Measurements from ENCODE around the gene TRERF1.

The TRERF1 gene

DNA sequence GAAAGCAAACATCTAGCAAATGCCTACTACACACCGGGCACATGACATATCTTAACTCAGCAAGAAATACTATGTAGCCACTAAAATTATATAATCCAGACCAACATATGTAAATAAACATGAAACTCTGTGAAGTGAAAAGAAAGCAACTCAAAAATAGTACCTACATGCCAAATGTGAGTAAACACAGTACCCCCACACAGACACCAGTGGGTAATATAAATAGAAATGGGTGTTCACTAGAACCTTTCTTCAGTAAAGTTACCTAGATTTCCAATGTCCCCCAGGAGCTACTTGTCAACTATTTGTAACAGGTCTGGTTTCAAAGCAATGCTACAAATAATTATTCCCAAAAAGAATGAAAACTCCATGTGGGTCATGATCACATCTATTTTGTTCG lies 25.5 kb downstream of the TRERF1 start:
- TF ChIP-seq, protein P1, sequence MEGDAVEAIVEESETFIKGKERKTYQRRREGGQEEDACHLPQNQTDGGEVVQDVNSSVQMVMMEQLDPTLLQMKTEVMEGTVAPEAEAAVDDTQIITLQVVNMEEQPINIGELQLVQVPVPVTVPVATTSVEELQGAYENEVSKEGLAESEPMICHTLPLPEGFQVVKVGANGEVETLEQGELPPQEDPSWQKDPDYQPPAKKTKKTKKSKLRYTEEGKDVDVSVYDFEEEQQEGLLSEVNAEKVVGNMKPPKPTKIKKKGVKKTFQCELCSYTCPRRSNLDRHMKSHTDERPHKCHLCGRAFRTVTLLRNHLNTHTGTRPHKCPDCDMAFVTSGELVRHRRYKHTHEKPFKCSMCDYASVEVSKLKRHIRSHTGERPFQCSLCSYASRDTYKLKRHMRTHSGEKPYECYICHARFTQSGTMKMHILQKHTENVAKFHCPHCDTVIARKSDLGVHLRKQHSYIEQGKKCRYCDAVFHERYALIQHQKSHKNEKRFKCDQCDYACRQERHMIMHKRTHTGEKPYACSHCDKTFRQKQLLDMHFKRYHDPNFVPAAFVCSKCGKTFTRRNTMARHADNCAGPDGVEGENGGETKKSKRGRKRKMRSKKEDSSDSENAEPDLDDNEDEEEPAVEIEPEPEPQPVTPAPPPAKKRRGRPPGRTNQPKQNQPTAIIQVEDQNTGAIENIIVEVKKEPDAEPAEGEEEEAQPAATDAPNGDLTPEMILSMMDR (conservative IDR thresholded peaks at IDR 0.05; ENCODE audit: low read depth, low read length) = no peak
- H3K4me3 ChIP-seq (ENCODE audit: low read depth, low read length) = no peak overlapping the region
- DNase-seq (ENCODE audit: low read depth) = no peak

DNA sequence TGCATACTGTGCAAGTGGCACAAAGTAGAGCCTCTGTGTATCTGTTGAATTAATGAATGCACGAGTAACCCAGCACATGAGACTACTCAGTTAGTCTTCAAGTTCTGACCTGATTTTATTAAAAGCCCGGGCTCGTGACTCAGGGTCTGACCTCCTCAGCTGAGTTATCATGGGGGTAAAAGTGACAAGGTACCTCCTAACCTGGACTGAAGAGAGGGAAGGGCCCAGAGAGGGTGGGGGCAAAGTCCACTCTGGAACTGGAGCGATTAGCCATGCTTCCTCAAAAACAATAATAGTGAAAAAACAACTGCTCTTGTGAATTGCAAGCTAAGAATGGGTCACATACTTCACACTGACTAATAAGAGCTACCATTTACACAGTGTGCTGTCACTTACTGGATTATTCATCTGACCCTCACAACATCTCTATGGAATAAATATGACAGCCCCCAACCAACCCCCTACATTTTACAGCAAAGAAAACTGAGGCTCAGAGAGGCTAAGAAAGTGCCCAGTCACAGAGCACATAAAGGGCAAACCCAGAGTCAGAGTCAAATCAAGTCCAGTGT lies 26.7 kb downstream of the TRERF1 start:
- DNase-seq (ENCODE audit: low read depth) = no peak
- TF ChIP-seq, protein P1 (conservative IDR thresholded peaks at IDR 0.05; ENCODE audit: low read depth, low read length) = no peak
- no peak overlapping the region for H3K4me3 ChIP-seq (ENCODE audit: low read depth, low read length)

DNA sequence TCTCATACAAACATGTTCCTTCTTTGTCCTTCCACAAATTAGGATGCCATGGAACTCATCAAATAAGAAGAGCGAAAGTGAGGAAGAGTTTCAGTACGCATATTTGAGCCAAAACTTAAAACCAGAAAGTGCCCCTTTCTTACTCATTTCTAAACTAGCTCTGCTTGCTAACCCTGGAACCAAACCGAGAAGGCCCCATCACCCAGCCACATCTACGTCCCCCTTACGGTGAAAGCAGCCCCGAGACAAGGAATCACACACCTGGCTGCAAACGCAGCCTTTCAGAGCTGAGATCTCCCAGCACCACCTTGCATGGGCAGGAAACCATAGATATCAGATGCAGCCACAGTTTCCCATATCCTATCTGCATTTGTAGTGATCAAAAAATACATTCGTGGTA lies 28.5 kb downstream of the TRERF1 start:
- no peak overlapping the region for H3K4me3 ChIP-seq (ENCODE audit: low read depth, low read length)
- DNase-seq (ENCODE audit: low read depth) = no peak
- TF ChIP-seq, protein P1 (conservative IDR thresholded peaks at IDR 0.05; ENCODE audit: low read depth, low read length) = no peak

DNA sequence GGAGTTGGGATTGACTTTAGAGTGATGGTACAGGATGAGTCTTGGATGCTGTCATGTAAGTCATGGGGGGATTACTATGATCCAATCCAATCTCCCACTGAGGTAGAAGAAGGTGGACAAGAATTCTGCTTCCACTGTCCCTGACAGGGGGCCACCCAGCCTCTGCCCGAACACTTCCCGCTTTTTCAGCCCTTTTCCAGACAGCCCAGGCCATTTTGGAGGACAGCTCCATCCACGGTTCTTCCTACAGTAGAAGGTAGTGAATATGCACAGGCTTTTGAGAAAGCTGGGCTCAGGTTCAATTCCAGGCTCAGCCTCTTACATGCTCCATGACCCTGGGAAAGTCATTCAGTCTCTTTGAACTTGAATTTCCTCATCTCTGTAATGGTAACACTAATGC lies 31.0 kb downstream of the TRERF1 start:
- DNase-seq (ENCODE audit: low read depth) = no peak
- TF ChIP-seq, protein P1 (conservative IDR thresholded peaks at IDR 0.05; ENCODE audit: low read depth, low read length) = no peak
- no peak overlapping the region for H3K4me3 ChIP-seq (ENCODE audit: low read depth, low read length)

DNA sequence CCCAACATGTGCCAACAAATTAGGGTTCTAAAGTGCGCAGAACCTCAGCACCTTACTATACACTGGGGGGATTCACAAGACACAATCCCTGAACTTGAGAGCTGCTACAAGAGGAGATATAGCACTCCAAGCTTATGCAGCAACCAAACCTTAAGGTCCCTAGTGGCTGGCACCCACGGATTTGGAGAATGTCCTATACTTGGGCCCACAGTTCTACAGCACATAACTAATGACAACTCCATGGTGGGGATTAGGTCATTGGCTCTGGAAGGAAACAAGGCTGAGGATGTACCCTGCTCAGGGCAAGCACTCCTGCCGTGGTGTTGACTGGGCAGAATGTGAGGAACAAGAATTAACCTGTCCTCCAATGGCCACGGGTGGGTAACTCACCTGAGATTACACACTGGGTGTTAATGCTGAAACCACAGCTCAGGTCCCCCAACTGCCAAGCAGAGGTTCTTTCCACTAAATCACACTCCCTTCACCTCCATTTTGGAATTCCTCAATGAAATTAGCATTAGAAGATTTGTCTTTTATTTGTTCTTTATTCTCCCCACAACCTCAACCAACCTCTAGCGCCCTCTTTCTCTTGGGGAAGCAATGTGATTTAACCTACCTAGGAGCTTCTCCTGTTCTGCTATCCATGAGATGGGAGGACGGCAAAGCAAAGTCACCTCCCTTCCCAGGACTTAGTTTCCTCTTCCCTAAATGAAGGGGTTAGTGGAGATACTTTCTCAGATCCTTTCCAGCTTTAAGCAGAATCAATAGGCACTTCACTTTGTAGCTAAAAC lies 32.0 kb downstream of the TRERF1 start:
- DNase-seq (ENCODE audit: low read depth) = no peak
- no peak overlapping the region for H3K4me3 ChIP-seq (ENCODE audit: low read depth, low read length)
- TF ChIP-seq, protein P1 (conservative IDR thresholded peaks at IDR 0.05; ENCODE audit: low read depth, low read length) = no peak

DNA sequence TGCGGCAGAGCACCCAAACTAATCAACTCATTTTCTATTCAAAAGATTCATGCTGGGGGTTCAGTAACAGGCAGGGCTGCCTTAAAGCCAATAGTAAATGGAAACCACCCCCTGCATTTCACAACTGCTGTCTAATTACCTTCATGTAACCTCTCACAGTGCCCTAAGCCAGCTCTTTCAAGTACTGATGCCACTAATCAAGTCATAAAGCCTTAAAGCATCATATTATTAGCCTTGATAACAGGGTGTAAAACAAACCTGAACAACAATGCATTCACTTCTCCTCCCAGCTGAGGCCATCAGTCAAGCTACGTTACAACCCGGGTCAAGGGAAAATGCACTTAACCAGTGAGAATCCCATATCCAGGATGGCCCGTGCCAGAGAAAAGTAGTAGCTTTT lies 33.0 kb downstream of the TRERF1 start:
- H3K4me3 ChIP-seq (ENCODE audit: low read depth, low read length) = no peak overlapping the region
- DNase-seq (ENCODE audit: low read depth) = no peak
- TF ChIP-seq, protein P1 (conservative IDR thresholded peaks at IDR 0.05; ENCODE audit: low read depth, low read length) = no peak

DNA sequence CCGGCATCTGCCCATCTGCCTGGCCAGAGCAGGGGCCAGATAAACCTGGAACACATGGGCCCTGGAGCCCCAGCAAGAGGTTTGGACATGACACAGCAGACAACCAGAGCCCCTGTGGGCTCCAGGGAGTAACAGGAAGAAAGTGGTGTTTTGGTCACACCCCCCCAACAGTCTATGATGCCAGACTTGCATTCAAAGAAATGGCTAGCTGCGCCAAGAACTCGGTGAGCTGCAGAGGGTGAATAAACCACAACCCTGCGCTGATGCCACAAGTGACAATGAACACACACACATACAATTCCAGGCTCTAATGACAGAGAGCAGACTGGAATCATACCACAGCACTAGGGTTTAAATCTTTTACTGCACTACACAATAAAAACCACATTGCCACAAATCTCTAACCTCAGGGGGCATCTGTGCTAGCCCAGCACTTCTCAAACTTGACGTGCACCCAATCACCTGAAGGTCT lies 34.0 kb downstream of the TRERF1 start:
- H3K4me3 ChIP-seq (ENCODE audit: low read depth, low read length) = no peak overlapping the region
- no peak for DNase-seq (ENCODE audit: low read depth)
- TF ChIP-seq, protein P1 (conservative IDR thresholded peaks at IDR 0.05; ENCODE audit: low read depth, low read length) = no peak

Data from choroid plexus epithelial cell (primary cell).